Neural progenitor cell (in vitro differentiated cells): ENCODE measurements around the gene ZKSCAN8. TPM values are rescaled to one million over a fixed set of nuclear protein-coding genes. Genes with fewer than 3 reads are reported as not detected.
A peak's percentile ranks its signal among the peaks of the same experiment; 100 is the strongest.

ENCODE experiments used
- DNase-seq: peaks from one replicate; pipeline ENCODE4 v3.0.0-alpha.2; 2016; ENCODE audit warnings: low spot score
- H2AFZ ChIP-seq: fragments of 200-600 bp; sonication (generic); replicated peaks from 2 replicates; pipeline ENCODE4 v1.6.1; 2016; ENCODE audit warnings: antibody characterized with exemption
- H3F3A ChIP-seq: fragments of 200-600 bp; sonication (generic); 2 replicates; pipeline ENCODE4 v1.6.1; 2016; ENCODE audit warnings: antibody characterized with exemption, low read depth
- H3K27ac ChIP-seq: fragments of 200-600 bp; sonication (generic); 2 replicates; pipeline ENCODE4 v1.5.1; 2016; ENCODE audit warnings: mild to moderate bottlenecking
- H3K27me3 ChIP-seq: fragments of 200-600 bp; sonication (generic); 2 replicates; pipeline ENCODE4 v1.6.1; 2016; ENCODE audit warnings: mild to moderate bottlenecking, moderate library complexity
- H3K36me3 ChIP-seq: fragments of 200-600 bp; sonication (generic); 2 replicates; pipeline ENCODE4 v1.5.1; 2016
- H3K4me1 ChIP-seq: fragments of 200-600 bp; sonication (generic); 2 replicates; pipeline ENCODE4 v1.6.1; 2016; ENCODE audit warnings: mixed run types
- H3K4me2 ChIP-seq: fragments of 200-600 bp; sonication (generic); 2 replicates; pipeline ENCODE4 v1.6.1; 2016
- H3K4me3 ChIP-seq: fragments of 200-600 bp; sonication (generic); 2 replicates; pipeline ENCODE4 v1.5.1; 2016
- H3K79me2 ChIP-seq: fragments of 200-600 bp; sonication (generic); 2 replicates; pipeline ENCODE4 v1.6.1; 2016; ENCODE audit warnings: low read depth
- H3K9ac ChIP-seq: fragments of 200-600 bp; sonication (generic); 2 replicates; pipeline ENCODE4 v1.6.1; 2016
- H3K9me3 ChIP-seq: fragments of 200-600 bp; sonication (generic); 2 replicates; pipeline ENCODE4 v1.5.1; 2016; ENCODE audit warnings: low read depth
- H4K20me1 ChIP-seq: fragments of 200-600 bp; sonication (generic); 2 replicates; pipeline ENCODE4 v1.6.1; 2016; ENCODE audit warnings: low read depth
- H3K27ac Mint-ChIP-seq: 3 replicates; pipeline ENCODE4 v1.8.0; 2021; ENCODE audit warnings: mixed read lengths
- H3K27me3 Mint-ChIP-seq: 2 replicates; pipeline ENCODE4 v1.8.0; 2022; ENCODE audit warnings: low read depth, mild to moderate bottlenecking, inconsistent platforms, moderate library complexity, mixed read lengths; ENCODE audit not compliant: insufficient read depth
- H3K36me3 Mint-ChIP-seq: 3 replicates; pipeline ENCODE4 v1.8.0; 2021; ENCODE audit warnings: mixed read lengths
- H3K4me1 Mint-ChIP-seq: 3 replicates; pipeline ENCODE4 v1.8.0; 2021; ENCODE audit warnings: mixed read lengths
- H3K4me3 Mint-ChIP-seq: 3 replicates; pipeline ENCODE4 v1.8.0; 2021; ENCODE audit warnings: mild to moderate bottlenecking, moderate library complexity, mixed read lengths
- H3K9me3 Mint-ChIP-seq: 3 replicates; pipeline ENCODE4 v1.8.0; 2020; ENCODE audit warnings: mixed read lengths
- CTCF ChIP-seq: fragments of 200-600 bp; sonication (generic); IDR thresholded peaks from 2 replicates; pipeline ENCODE4 v1.5.1; 2017; ENCODE audit warnings: antibody characterized with exemption, mild to moderate bottlenecking
- EZH2 ChIP-seq: fragments of 200-600 bp; sonication (generic); IDR thresholded peaks from 2 replicates; pipeline ENCODE4 v1.6.1; 2017; ENCODE audit warnings: antibody characterized with exemption, mild to moderate bottlenecking, moderate library complexity
- EZH2phosphoT487 ChIP-seq: fragments of 200-600 bp; sonication (generic); IDR thresholded peaks from 2 replicates; pipeline ENCODE4 v1.6.1; 2017; ENCODE audit warnings: antibody characterized with exemption
- total RNA-seq: library from RNA; depleted of rRNA; stranded (reverse); fragments of >200 nt; gene quantifications from 2 replicates; pipeline ENCODE4 v1.2.3, GENCODE V29; 2015; ENCODE audit warnings: low replicate concordance

The ZKSCAN8 gene
- total RNA-seq, 1 donor from 2014 or later: 42.7 TPM

GRCh38 chr6:28140616-28141015, 1.1 kb upstream of the ZKSCAN8 start:
- H3K79me2 ChIP-seq: peaks cover 50% of the 10 kb centered on the region
- H3K4me1 Mint-ChIP-seq: peaks cover 22% of the 10 kb centered on the region
- no peak overlapping the region for H3K4me3 ChIP-seq
- peaks cover 24% of the 10 kb centered on the region for H3K4me1 ChIP-seq
- no peak overlapping the region for H3K4me2 ChIP-seq
- peaks cover 7% of the 10 kb centered on the region for H3K27me3 Mint-ChIP-seq
- peak overlapping the region; percentile 97 for H3K4me3 Mint-ChIP-seq
- H3K27ac Mint-ChIP-seq: no peak overlapping the region
- H3K9ac ChIP-seq: no peak overlapping the region
- no peaks in the 10 kb centered on the region for H3K9me3 Mint-ChIP-seq
- H3K9me3 ChIP-seq: no peaks in the 10 kb centered on the region
- TF ChIP-seq EZH2phosphoT487 (no peak), EZH2 (no peak), CTCF (no peak)
- peaks cover 7% of the 10 kb centered on the region for H3K36me3 ChIP-seq
- peaks cover 32% of the 10 kb centered on the region for H3K27me3 ChIP-seq
- no peak overlapping the region for H2AFZ ChIP-seq
- no peak for DNase-seq
- peaks cover 15% of the 10 kb centered on the region for H3K36me3 Mint-ChIP-seq
- H3F3A ChIP-seq: peaks cover 28% of the 10 kb centered on the region
- peaks cover 23% of the 10 kb centered on the region for H4K20me1 ChIP-seq
- H3K27ac ChIP-seq: no peak overlapping the region

GRCh38 chr6:28142446-28142845, 763 bp downstream of the ZKSCAN8 start:
- Histone ChIP-seq H3K27ac (peak overlapping the region; percentile 88), H3K27me3 (peaks cover 32% of the 10 kb centered on the region), H3K4me2 (peak overlapping the region; percentile 94), H3K9me3 (no peaks in the 10 kb centered on the region), H3F3A (peaks cover 14% of the 10 kb centered on the region), H4K20me1 (peaks cover 28% of the 10 kb centered on the region), H3K4me1 (peaks cover 21% of the 10 kb centered on the region), H3K4me3 (peak overlapping the region; percentile 92), H3K36me3 (peaks cover 22% of the 10 kb centered on the region), H2AFZ (no peak overlapping the region), H3K9ac (peak overlapping the region; percentile 96), H3K79me2 (peaks cover 58% of the 10 kb centered on the region)
- no peak for DNase-seq
- Mint-ChIP-seq H3K9me3 (no peaks in the 10 kb centered on the region), H3K4me1 (peaks cover 18% of the 10 kb centered on the region), H3K27me3 (peaks cover 4% of the 10 kb centered on the region), H3K4me3 (peak overlapping the region; percentile 97), H3K36me3 (peaks cover 21% of the 10 kb centered on the region), H3K27ac (peak overlapping the region; percentile 86)
- TF ChIP-seq CTCF: no peak
- no peak for TF ChIP-seq EZH2phosphoT487
- no peak for TF ChIP-seq EZH2

- H3K27ac ChIP-seq: no peak overlapping the region
- H3F3A ChIP-seq: peaks cover 7% of the 10 kb centered on the region
- peaks cover 15% of the 10 kb centered on the region for H3K4me1 ChIP-seq
- no peak overlapping the region for H3K4me3 ChIP-seq
- no peaks in the 10 kb centered on the region for H3K9me3 Mint-ChIP-seq
- no peak for DNase-seq
- peaks cover 43% of the 10 kb centered on the region for H3K36me3 Mint-ChIP-seq
- peaks cover 2% of the 10 kb centered on the region for H3K27me3 Mint-ChIP-seq
- TF ChIP-seq EZH2phosphoT487: no peak
- no peak for TF ChIP-seq CTCF
- no peak for TF ChIP-seq EZH2
- peaks cover 64% of the 10 kb centered on the region for H3K79me2 ChIP-seq
- no peak overlapping the region for H3K4me2 ChIP-seq
- H3K27me3 ChIP-seq: peaks cover 10% of the 10 kb centered on the region
- H3K4me1 Mint-ChIP-seq: peaks cover 9% of the 10 kb centered on the region
- H3K36me3 ChIP-seq: peaks cover 36% of the 10 kb centered on the region
- no peak overlapping the region for H3K9ac ChIP-seq
- no peak overlapping the region for H2AFZ ChIP-seq
- H3K9me3 ChIP-seq: no peaks in the 10 kb centered on the region
- peaks cover 44% of the 10 kb centered on the region for H4K20me1 ChIP-seq
- no peak overlapping the region for H3K4me3 Mint-ChIP-seq
- H3K27ac Mint-ChIP-seq: no peak overlapping the region
Observed at GRCh38 chr6:28145231-28145630, 3.5 kb downstream of the ZKSCAN8 start.
